NCI-H2227 (cell line): Measurements from ENCODE around the gene MED13L.
"Not testable (repeated sequence)": the region's sequence is repeated elsewhere in the genome, so short reads cannot be mapped to it uniquely, and the experiment has no call there.

ENCODE experiments used
- DNase-seq: peaks from one replicate; lab custom pipeline; 2025; ENCODE audit not compliant: unreplicated experiment; lab: John Stamatoyannopoulos, UW

MED13L gene

DNA sequence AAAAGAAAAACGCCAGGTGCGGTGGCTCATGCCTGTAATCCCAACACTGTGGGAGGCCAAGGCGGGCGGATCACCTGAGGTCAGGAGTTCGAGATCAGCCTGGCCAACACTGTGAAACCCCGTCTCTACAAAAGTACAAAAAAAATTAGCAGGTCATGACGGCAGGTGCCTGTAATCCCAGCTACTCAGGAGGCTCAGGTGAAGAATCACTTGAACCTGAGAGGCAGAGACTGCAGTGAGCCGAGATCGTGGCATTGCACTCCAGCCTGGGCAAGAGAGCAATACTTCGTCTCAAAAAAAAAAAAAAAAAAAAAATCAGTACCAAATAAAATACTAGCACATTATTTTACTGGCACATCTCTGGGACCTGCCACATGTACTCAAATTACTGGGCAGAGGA lies 145.5 kb downstream of the MED13L start:
- DNase-seq: not testable (repeated sequence)

DNA sequence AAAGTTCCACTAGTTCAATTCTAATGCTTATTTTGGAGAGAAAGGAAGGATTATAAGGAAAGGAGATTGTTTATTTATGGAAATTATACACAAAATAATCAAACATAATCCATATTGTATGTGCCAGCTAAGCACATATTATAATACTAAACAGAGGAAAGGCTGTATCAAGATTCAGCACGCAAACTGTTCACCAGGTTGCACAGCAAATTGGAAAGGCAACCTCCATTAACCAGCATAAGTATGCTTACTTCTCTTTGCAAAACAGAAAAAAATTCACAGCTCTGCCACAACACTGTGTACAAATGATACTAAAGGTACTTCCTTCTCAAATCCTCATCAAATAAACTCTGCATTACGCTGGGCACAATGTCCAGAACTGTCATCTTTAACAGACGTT lies 146.3 kb downstream of the MED13L start:
- no peak for DNase-seq

DNA sequence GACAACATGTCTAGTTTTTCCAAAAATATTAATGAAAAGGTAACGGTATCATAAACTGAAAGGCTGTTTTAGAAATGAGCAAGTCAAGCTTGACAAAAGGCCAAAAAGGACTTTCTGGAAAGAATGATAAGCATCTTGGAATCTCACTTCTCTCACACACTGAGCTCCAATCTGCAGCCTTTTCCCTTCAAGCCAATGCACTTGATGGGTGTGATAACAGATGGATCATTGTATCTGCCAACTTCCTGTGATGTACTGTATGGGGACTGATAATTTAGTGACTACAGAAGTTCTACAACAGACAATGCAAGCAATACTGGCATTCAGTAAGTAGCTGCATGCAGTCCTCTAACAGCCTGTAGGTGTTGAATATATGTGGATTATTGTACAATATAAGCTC lies 147.1 kb downstream of the MED13L start:
- DNase-seq: no peak

DNA sequence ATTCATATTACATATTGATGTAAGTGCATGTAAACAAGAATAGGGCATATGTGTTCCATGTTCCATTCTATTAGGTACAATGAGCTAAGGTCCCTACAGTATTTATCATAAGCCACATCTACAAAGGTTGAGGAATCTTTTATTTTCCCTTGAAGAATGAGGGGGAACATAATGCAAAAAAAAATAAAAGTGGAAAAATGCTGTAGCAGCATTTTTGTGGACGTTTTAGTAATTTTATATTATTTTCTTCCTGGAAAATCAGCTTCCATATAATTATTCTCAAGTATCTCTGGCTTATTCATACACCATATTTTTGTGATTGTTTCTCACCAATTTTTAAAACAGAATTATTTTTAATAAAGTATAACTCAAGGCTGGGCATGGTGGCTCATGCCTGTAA lies 148.7 kb downstream of the MED13L start:
- no peak for DNase-seq

DNA sequence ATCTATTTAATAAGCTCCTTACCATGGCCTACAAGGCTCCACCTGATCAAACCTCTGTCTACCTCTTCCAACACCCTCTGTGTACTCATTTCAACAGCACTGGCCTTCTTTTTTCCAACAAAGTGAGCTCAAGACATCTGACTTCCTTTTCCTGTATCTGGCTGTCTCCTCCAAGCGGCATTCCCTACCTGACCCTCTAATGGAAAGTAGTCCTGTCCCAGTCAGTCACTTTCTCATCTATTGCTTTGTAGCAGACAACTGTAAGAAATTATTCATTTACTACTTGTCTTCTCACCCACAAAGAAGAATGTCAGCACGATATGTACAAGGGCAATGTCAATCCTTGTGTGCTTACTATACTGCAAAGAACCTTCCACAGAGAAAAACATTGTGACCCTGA lies 149.6 kb downstream of the MED13L start:
- no peak for DNase-seq

DNA sequence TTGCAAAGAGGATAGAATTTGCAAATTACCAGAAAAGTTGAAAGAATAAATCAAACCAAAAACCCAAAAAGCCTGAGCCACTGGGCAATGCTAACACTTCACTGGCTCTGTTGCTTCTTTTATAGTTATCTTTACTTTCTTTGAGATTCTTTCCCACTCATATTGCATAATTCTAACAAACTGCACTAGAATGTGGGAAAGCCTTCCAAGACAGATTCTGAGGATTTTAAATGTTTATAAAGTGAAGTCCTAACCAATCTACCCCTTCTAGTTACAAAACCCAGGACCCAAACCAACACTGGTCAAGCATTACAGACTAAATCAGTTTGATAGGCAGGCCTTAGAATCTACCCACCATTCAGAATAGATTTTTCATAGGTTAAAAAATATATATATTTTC lies 150.9 kb downstream of the MED13L start:
- no peak for DNase-seq

DNA sequence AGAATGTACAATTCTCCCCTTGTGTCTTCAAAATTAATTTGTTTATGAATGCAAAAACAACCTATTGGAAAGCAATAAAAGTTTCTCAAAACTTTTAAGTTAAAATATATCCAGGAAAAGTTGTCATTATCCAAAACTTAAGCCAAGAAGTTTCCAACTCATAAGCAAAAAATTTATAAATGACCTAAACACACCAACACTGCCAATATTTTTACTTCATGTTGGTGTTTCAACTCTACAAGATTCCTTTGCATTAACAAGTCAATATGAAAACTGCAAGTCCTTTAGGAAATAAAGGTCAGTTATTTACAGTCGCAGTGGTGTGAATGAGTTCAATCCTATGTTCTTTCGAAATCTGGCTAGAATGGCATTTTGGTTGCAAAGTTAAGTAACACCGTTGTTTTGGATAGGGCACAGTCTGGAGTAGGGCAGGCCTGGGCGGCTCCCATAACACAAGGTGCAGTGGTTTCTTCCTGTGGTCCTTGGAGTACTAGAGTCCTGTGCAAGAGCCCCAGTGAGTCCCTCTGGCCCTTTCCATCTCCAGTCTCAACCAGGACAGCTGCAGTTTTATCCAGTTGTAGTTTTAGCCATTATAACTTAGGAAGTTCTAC lies 151.4 kb downstream of the MED13L start:
- no peak for DNase-seq

DNA sequence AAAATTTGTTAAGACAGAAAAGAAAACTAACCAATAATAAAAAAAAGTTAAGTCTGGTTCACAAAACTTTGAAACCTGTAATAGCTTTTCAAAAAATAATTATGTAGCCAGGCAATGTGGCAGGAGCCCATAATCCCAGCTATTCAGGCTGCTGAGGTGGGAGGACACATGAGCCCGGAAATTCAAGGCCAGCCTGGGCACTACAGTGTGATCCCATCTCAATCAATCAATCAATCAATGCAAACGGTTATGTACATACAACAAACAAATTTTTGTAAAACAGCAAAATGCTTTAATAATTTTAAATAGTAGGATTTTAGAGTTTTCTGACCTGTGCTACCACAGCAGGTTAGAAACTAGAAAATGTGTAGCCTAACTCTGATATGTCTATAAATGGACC lies 152.4 kb downstream of the MED13L start:
- DNase-seq: no peak

DNA sequence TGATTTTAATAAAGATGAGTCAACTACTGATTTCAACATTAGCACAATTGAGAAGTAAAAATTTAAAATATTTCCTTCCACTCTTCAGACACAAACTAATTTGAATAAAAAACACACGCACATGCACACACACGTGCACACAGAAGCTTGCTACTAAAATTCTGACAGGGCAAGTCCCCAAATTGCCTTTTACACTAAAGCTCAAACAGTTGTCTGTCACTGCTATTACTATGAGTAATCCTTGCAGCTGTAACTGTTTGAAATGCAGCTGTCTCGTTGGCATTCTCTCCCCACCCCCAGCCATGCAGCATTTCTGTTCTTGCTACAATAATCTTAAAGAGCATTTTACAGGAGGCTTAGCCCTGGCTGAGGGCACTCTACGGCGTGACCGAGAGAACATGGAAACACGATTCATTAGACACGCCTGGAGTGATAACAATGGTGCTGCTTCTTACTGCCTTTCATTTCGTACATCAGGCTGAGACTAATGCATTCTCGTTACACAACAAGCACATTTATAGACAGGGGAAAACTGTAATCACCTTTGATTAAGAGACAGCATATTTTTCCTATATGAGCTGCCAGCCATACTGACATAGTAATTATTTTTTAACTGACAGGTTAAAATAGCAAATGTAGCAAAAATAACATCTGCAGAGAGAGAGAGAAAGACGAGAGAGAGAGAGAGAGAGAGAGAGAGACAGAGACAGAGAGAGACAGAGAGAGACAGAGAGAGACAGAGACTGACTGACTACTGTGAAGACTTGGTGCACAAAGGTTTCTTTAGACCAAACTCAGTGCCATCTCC lies 153.8 kb downstream of the MED13L start:
- peak; percentile 88 for DNase-seq

DNA sequence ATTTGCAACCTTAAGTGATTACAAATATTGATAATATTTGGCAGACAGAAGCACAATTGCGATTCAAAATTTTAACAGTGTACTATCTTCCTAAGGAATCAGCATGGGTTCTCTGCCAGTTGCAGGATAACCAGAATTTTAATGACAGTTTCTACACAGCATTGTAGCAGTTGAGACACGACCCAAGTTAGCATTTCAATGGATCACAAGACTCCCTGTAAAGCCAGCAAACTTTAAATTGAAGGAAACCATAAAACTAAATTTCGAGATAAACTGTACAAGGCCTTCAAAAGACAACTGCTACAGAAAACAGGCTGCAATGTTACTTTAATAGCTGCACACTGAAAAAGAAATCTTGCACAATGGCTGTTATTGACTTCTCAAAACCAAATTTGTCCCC lies 154.9 kb downstream of the MED13L start:
- no peak for DNase-seq

DNA sequence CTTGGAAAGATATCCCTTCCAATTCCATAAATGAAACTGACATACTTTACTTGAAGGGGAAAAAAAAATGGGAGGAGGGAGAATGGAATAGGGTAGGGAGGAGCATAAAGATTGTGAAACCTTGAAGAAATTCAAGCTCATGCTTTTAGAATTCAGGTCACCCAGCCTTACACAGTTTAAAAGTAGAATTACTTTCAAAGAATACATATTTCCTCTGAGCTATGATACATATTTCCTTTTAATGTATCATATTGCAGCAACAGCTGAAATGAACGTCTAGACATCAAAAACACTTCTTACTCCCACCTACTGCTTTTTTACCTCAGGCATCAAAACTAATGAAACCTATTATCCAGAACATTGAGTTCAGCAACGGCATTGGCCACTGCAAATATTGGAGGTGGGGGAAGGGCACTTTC lies 156.0 kb downstream of the MED13L start:
- DNase-seq: no peak

DNA sequence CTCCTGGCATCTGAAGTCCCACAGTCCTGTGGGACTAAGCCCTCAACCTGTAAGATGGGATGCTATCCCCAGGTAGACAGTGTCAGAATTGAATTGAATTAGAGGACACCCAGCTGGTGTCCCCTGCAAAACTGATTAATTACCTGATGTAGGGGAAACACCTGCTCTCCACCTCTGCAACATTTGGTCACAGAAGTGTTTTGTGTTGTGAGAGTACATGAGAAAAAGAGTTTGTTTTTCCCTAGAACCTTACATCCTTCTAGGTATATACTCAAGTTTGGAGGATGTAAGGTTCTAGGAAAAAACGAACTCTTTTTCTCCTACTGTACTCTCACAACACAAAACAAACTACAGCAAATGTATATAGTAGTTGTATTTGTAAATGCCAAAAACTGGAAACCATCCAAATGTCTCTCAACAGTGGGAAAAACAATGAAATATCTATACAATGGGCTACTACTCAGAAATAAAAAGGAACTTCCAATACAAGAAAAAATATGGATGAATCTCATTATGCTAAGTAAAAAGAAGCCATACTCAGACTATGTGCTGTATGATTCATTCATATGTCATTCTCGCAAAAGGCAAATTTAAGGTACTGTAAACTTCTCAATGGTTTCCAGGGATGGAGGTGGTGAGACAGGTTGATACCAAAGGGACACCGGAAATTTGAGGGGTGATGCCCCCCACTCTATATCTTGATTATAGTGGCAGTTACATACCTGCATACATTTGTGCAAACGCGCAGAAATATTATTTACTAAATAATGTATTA lies 160.7 kb downstream of the MED13L start:
- no peak for DNase-seq

DNA sequence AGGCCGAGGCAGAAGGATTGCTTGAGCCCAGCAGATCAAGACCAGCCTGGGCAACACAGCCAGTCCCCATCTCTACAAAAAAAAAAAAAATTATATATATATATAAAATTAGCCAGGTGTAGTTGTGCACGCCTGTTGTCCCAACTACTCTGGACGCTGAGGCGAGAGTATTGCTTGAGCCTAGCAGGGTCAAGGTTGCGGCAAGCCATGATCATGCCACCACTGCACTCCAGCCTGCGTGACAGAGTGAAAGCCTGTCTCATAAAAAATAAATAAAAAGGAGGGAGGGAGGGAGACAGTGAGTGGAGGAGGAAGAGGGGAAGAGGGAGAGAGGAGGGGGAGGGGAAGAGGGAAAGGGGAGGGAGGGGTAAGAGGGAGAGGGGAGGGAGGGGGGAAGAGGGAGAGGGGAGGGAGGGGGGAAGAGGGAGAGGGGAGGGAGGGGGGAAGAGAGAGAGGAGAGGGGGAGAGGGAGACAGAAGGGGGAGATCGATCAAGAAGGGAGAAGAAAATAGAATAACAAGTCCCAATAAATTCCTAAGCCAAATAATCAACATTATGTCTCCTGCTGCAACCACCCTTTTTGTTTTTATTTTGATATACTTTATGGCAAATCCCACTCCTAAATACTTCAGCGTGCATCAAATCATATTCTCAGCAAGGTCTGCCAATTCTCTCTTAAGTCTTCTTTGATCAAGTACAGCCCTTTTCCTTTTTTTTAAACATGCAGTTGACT lies 163.9 kb downstream of the MED13L start:
- DNase-seq: no peak

DNA sequence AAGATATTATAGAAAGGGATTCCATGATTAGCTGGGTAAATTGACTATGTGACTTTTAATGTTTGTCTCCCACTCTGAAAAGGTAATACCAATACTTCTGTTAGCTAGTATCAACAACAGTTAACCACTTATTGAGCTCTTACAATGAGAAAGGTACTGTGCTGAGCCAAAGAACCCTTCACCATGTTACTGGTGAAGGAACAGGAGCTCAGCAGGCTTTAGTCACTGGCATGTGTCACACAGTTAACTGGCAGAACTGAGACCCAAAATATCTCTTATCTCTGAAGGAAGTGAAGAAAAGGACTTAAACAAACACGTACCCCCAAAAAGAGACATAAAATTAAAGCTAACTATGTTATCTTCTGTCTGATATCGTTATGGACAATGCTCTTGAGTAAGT lies 170.6 kb downstream of the MED13L start:
- DNase-seq: no peak

DNA sequence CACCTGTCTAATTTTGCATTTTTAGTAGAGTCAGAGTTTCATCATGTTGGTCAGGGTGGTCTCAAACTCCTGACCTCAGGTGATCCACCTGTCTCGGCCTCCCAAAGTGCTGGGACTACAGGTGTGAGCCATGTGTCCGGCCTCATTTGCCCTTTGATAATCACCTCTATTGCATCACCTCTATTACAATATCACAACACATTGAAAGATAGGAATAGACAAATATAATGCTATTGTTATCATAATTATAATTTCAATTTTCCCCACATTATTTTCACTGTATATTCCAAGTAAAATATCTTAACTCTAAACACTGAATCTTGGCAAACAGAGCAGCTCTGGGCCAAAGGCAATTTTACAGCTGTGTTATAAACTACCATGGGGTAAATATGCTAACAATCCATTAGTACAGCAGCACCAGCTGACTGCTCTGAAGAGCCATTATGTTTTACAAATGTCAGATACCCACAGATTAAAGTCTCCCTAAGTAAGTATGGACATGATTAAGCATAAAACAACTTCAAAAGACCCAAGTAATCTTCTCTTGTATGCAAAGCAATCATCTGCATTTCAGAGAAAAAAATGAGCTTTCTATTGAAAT lies 173.2 kb downstream of the MED13L start:
- no peak for DNase-seq

DNA sequence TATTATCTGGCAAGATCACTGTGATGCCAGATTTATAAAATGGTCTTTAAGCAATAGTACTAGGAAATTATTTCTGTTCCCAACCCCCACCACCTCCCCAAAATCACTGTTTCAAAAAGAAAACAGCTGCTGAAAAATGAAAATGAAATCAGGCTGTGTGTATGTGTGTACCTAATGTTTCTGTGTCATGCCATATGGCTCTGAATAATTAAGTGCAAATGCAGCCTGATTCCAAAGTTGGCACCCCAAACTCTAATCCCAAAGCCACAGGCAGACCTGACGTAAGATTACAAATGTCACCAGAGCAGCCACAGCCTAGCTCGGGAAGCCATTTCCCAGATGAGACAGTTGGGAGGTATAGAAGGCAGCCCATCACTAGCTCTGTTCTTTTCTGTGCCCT lies 175.5 kb downstream of the MED13L start:
- DNase-seq: no peak

DNA sequence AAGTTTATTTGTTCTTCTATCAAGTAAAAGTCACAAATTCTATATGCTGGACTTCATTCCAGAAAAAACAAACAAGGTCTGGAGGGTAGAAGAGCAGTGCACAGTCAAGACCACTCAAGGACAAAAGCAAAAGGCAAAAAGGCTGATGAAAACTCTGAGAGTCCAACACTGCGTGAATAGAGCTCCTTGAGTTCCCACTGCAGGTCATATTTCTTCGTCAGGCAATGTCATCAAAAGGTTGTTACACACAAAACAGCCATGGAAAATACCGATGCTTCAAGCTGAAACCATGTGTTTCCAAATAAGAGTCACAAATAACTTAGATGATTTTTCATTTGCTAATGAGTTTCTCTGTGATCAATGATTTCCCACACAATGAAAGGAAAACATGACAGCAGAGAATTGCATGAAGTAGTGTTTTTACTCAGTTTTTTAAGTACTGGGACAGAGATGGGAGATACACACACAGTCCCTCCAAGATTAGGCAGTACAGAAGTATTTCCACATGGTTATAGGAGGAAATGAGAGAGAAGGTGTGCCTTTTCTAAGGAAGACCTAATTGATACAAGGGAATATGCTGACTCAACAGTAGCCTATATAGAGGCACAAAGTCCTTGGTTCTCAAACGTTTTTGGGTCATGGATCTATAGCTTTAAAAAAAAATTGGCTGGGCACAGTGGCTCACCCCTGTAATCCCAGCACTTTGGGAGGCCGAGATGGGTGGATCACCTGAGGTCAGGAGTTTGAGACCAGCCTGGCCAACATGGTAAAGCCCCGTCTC lies 177.7 kb downstream of the MED13L start:
- DNase-seq: no peak

DNA sequence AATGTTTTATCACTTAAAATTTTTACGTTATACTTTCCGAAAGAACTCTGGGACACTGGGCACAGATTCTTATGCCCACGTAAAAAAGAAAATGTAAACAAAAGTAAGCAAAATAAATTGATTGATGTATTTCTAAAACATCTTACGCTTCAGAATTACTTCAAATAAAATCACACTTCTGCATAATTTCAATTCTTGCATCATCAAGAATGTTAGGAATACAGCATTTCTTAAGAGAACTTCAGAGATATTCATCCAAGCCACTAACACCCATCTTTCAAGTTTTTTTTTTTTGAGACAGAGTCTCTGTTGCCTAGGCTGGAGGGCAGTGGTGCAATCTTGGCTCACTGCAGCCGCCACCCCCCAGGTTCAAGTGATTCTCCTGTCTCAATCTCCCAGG lies 180.6 kb downstream of the MED13L start:
- no peak for DNase-seq

DNA sequence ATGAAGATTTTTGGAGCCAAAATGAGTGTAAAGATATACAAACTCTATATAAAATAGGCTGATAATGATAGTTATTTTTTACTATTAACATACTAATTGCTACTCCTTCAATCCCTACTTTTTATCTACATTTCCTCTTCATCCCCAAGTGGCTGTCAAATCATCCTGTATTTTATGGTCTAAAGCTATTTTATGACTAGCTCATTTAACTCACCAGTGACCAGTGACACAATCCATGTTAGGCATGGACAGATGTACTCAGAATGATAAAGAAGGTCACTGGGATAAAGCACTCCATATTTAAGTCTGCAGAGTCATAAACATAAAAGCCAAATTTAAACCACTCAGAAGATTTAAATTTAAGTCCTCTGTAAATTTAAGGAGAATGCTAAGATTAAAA lies 183.0 kb downstream of the MED13L start:
- DNase-seq: no peak

DNA sequence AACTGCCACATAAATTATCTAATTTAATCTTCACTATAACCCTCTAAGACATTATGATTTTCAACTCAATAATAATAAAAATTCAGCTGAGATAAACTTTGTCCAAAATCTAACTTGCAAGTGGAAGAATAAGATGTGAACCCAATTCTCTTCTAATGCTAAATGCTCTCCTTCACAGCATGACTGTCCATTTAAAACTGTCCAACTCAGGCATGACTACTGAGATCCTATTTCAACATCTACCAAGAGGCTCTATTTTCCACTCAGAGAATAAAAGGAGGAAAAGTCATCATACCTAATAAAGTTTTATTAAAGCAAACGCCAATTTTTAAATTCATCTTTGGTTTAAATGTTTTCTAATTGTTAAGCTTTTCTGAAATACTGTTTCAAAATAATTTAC lies 183.6 kb downstream of the MED13L start:
- DNase-seq: no peak
